Measurements from ENCODE around the gene CORT. TPM values are rescaled to one million over a fixed set of nuclear protein-coding genes. Genes with fewer than 3 reads are reported as not detected.

The CORT gene
- total and polyA plus RNA-seq, 2 donors (not counting 1 experiment from before 2014, with no cell fraction given) = 0.52 TPM; not detected in 1

DNA sequence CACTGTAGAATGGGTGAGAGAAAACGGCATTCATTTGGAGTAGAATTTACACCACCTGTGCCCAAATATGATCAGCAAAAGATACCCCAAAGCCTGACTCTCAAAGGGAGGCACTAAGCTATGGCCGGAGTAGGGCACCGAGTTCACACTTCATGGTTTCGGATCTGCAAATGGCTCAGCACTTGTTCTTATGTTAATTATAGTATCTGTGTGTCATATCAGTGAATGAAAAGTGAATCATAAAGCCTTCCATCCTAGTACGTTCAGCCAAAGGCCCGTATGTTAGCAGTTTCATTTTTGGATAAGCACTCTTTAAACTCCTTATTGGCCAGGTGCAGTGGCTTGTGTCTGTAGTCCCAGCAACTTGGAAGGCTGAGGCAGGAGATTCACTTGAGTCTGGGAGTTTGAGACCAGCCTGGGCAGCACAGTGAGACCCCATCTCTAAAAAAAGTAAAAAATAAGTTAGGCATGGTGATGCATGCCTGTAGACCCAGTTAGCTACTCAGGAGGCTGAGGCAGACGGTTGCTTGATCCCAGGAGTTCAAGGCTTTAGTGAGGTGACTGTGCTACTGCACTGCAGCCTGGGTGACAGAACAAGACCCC lies 4.9 kb upstream of the CORT start:
- no peak overlapping the region for H3K4me2 ChIP-seq (replicated peaks; ENCODE audit: low read depth, low read length, poor library complexity, severe bottlenecking)
- POLR2A ChIA-PET = no interaction called here
- H3K79me2 ChIP-seq (ENCODE audit: control insufficient read depth, insufficient read depth, low read length) = no peaks in the 10 kb centered on the region
- H3K27ac ChIP-seq (ENCODE audit: low read length in 2 of 2) = no peak overlapping the region
- no peak for ATAC-seq (ENCODE audit: low read depth)
- H3K4me1 ChIP-seq (ENCODE audit: control insufficient read depth in 2 of 2, insufficient read depth in 2 of 2, low read length in 2 of 2) = no peaks in the 10 kb centered on the region
- H2AFZ ChIP-seq (ENCODE audit: insufficient read depth, low read depth, low read length, poor library complexity, severe bottlenecking) = no peak overlapping the region
- H3K27me3 ChIP-seq (replicated peaks in 1 of 4; ENCODE audit: control extremely low read depth in 1 of 4, control insufficient read depth in 3 of 4, insufficient read depth in 4 of 4, low read length in 3 of 4) = no peaks in the 10 kb centered on the region
- no peak overlapping the region for H3K9ac ChIP-seq (ENCODE audit: low read length)
- H3K9me3 ChIP-seq (ENCODE audit: control extremely low read depth in 1 of 3, control insufficient read depth in 2 of 3, insufficient read depth in 1 of 3, low read length in 2 of 3) = no peaks in the 10 kb centered on the region
- intact Hi-C loops (cut with micrococcal nuclease) = no loop called here
- Mint-ChIP-seq H3K27ac (no peak overlapping the region), H3K27me3 (no peaks in the 10 kb centered on the region), H3K9me3 (ENCODE audit: insufficient read depth) (no peaks in the 10 kb centered on the region), H3K4me3 (no peak overlapping the region), H3K4me1 (no peaks in the 10 kb centered on the region)
- WGBS (ENCODE audit: insufficient coverage) = 100% methylated on average over 2 of the region's 7 CpGs
- CTCF ChIA-PET = no interaction called here
- H4K20me1 ChIP-seq (ENCODE audit: control insufficient read depth, insufficient read depth, low read length, poor library complexity, severe bottlenecking) = no peaks in the 10 kb centered on the region
- no peak for DNase-seq
- TF ChIP-seq, protein P1, sequence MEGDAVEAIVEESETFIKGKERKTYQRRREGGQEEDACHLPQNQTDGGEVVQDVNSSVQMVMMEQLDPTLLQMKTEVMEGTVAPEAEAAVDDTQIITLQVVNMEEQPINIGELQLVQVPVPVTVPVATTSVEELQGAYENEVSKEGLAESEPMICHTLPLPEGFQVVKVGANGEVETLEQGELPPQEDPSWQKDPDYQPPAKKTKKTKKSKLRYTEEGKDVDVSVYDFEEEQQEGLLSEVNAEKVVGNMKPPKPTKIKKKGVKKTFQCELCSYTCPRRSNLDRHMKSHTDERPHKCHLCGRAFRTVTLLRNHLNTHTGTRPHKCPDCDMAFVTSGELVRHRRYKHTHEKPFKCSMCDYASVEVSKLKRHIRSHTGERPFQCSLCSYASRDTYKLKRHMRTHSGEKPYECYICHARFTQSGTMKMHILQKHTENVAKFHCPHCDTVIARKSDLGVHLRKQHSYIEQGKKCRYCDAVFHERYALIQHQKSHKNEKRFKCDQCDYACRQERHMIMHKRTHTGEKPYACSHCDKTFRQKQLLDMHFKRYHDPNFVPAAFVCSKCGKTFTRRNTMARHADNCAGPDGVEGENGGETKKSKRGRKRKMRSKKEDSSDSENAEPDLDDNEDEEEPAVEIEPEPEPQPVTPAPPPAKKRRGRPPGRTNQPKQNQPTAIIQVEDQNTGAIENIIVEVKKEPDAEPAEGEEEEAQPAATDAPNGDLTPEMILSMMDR (IDR thresholded peaks at IDR 0.05) = no peak
- TF ChIP-seq EZH2 (IDR thresholded peaks at IDR 0.05; ENCODE audit: borderline replicate concordance, insufficient read depth, low read depth, low read length, poor library complexity, severe bottlenecking) = no peak
- peaks cover 0 to 7% of the 10 kb centered on the region in 2 experiments for H3K36me3 ChIP-seq (replicated peaks in 1 of 2; ENCODE audit: control extremely low read depth in 1 of 2, control insufficient read depth in 1 of 2, extremely low read depth in 1 of 2, insufficient read depth in 2 of 2, low read length in 1 of 2)
- no peak overlapping the region for H3K4me3 ChIP-seq (ENCODE audit: control extremely low read depth in 1 of 5, extremely low read depth in 1 of 5, insufficient read depth in 1 of 5, low read depth in 2 of 5, low read length in 4 of 5)

DNA sequence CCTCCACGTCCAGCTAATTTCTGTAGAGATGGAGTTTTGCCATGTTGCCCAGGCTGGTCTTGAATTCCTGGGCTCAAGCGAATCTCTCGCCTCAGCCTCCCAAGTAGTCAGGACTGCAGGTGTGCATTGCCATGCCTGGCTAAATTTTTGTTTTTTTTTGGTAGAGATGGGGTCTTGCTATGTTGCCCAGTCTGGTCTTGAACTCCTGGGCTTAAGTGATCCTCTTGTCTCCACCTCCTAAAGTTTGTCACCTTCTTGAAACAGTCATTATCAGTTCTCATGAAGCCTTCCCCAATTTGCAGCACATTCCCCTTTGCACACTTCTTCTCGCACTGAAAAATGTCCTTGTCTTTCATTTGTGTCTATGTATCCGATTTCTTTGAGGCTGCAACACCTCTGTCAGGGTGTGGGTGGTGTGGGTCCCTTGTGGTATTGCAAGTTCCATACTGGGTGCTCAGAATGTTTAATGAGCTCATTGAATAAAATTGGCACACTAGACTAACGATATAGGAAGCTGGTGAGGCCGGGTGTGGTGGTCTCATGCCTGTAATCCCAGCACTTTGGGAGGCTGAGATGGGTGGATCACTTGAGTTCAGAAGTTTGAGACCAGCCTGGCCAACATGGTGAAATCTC lies 2.9 kb upstream of the CORT start:
- H3K9me3 Mint-ChIP-seq (ENCODE audit: insufficient read depth) = no peaks in the 10 kb centered on the region
- Histone ChIP-seq H4K20me1 (ENCODE audit: control insufficient read depth, insufficient read depth, low read length, poor library complexity, severe bottlenecking) (no peaks in the 10 kb centered on the region), H2AFZ (ENCODE audit: insufficient read depth, low read depth, low read length, poor library complexity, severe bottlenecking) (no peak overlapping the region), H3K36me3 (replicated peaks in 1 of 2; ENCODE audit: control extremely low read depth in 1 of 2, control insufficient read depth in 1 of 2, extremely low read depth in 1 of 2, insufficient read depth in 2 of 2, low read length in 1 of 2) (peaks cover 0 to 5% of the 10 kb centered on the region in 2 experiments), H3K79me2 (ENCODE audit: control insufficient read depth, insufficient read depth, low read length) (no peaks in the 10 kb centered on the region), H3K27me3 (replicated peaks in 1 of 4; ENCODE audit: control extremely low read depth in 1 of 4, control insufficient read depth in 3 of 4, insufficient read depth in 4 of 4, low read length in 3 of 4) (no peaks in the 10 kb centered on the region), H3K4me1 (ENCODE audit: control insufficient read depth in 2 of 2, insufficient read depth in 2 of 2, low read length in 2 of 2) (no peaks in the 10 kb centered on the region), H3K27ac (ENCODE audit: low read length in 2 of 2) (no peak overlapping the region), H3K4me2 (replicated peaks; ENCODE audit: low read depth, low read length, poor library complexity, severe bottlenecking) (no peak overlapping the region), H3K9ac (ENCODE audit: low read length) (no peak overlapping the region), H3K4me3 (ENCODE audit: control extremely low read depth in 1 of 5, extremely low read depth in 1 of 5, insufficient read depth in 1 of 5, low read depth in 2 of 5, low read length in 4 of 5) (no peak overlapping the region), H3K9me3 (ENCODE audit: control extremely low read depth in 1 of 3, control insufficient read depth in 2 of 3, insufficient read depth in 1 of 3, low read length in 2 of 3) (no peaks in the 10 kb centered on the region)
- H3K27me3 Mint-ChIP-seq = no peaks in the 10 kb centered on the region
- DNase-seq = no peak
- intact Hi-C loops (cut with micrococcal nuclease) = no loop called here
- ATAC-seq (ENCODE audit: low read depth) = no peak
- no peak overlapping the region for H3K27ac Mint-ChIP-seq
- CTCF ChIA-PET = interaction anchor here (0.7 kb wide), 1 partner anchor 222 kb away, joined by 3 read pairs; no protein-coding TSS in a partner anchor
- POLR2A ChIA-PET = no interaction called here
- H3K4me1 Mint-ChIP-seq = no peaks in the 10 kb centered on the region
- TF ChIP-seq EZH2 (IDR thresholded peaks at IDR 0.05; ENCODE audit: borderline replicate concordance, insufficient read depth, low read depth, low read length, poor library complexity, severe bottlenecking) = no peak
- TF ChIP-seq, protein P1 (IDR thresholded peaks at IDR 0.05) = no peak
- WGBS (ENCODE audit: insufficient coverage) = 96% methylated on average over 6 of the region's 7 CpGs
- no peak overlapping the region for H3K4me3 Mint-ChIP-seq

Data from B cell (primary cell).